HL-60 (cell line): ENCODE data around the gene PDZD8.

Experiments used
- CTCF ChIP-seq: IDR thresholded peaks from one replicate; pipeline ENCODE4 v1.5.1; 2011; ENCODE audit warnings: low read length, control low read depth, inconsistent platforms; ENCODE audit not compliant: insufficient read depth
- GABPA ChIP-seq: IDR thresholded peaks from 2 replicates; pipeline ENCODE4 v1.6.1; 2012; ENCODE audit warnings: low read depth
- POLR2AphosphoS5 ChIP-seq: IDR thresholded peaks from 2 replicates; pipeline ENCODE4 v1.6.1; 2012; ENCODE audit warnings: low read depth
- REST ChIP-seq: IDR thresholded peaks from 2 replicates; pipeline ENCODE4 v1.6.1; 2012; ENCODE audit warnings: low read depth; ENCODE audit not compliant: insufficient replicate concordance
- SPI1 ChIP-seq: IDR thresholded peaks from 2 replicates; pipeline ENCODE4 v1.6.1; 2012; ENCODE audit warnings: low read depth, mild to moderate bottlenecking, borderline replicate concordance

- TF ChIP-seq SPI1 = no peak
- TF ChIP-seq CTCF = no peak
- no peak for TF ChIP-seq GABPA
- peak; percentile 16 for TF ChIP-seq REST
- peak; percentile 72 for TF ChIP-seq POLR2AphosphoS5
Measured at GRCh38 chr10:117375360-117376178, at the start of gene PDZD8.
